GM12878 (cell line): ENCODE data around the gene NRG3. TPM values are rescaled to one million over a fixed set of nuclear protein-coding genes. Genes with fewer than 3 reads are reported as not detected.

ENCODE experiments used
- polyA plus RNA-seq, 11 experiments: library from polyadenylated mRNA; depleted of rRNA in 4 of 11; unstranded in 6 of 11; stranded (reverse) in 5 of 11; fragments of >200 nt; fragmentation: Nextera tagmentation in 4 of 11; fragmentation: Illumina TruSeq in 1 of 11; extraction: Ambion mirVana in 4 of 11; extraction: Trizol in 1 of 11; gene quantifications; 1 replicate in 1 of 11; 2 replicates in 10 of 11; pipeline versions ENCODE4 v1.2.1 to v1.2.3, GENCODE V29; 2011 to 2016; ENCODE audit warnings: inconsistent platforms in 2 of 11, missing spikeins in 2 of 11, low read depth in 1 of 11
- small RNA-seq: library from RNA; depleted of rRNA; stranded (forward); fragments of <200 nt; gene quantifications from one replicate; pipeline ENCODE3, GENCODE V24; 2014
- total RNA-seq, 4 experiments: library from RNA; depleted of rRNA in 3 of 4; stranded (reverse); fragments of >200 nt in 3 of 4; fragmentation: Illumina TruSeq in 1 of 4; extraction: Trizol in 1 of 4; gene quantifications; 2 replicates each; pipeline versions ENCODE4 v1.2.1 to v1.2.3, GENCODE V29; 2013 to 2021

NRG3 gene
- total and polyA plus RNA-seq, 10 of the 15 experiments (the other 5 are each of a cell fraction or from before 2014, with no cell fraction given): 0.03 to 0.41 (median 0.17) TPM; not detected in 3

Small RNAs within 50 kb of the gene (small RNA-seq; reads per million reads assigned to genes)
- not detected for gene RNU6-441P
